ENCODE measurements around the gene ZFP36. TPM values are rescaled to one million over a fixed set of nuclear protein-coding genes. Genes with fewer than 3 reads are reported as not detected.

ZFP36 gene
- total RNA-seq, 1 experiment from 2014 or later: 414 TPM

DNA sequence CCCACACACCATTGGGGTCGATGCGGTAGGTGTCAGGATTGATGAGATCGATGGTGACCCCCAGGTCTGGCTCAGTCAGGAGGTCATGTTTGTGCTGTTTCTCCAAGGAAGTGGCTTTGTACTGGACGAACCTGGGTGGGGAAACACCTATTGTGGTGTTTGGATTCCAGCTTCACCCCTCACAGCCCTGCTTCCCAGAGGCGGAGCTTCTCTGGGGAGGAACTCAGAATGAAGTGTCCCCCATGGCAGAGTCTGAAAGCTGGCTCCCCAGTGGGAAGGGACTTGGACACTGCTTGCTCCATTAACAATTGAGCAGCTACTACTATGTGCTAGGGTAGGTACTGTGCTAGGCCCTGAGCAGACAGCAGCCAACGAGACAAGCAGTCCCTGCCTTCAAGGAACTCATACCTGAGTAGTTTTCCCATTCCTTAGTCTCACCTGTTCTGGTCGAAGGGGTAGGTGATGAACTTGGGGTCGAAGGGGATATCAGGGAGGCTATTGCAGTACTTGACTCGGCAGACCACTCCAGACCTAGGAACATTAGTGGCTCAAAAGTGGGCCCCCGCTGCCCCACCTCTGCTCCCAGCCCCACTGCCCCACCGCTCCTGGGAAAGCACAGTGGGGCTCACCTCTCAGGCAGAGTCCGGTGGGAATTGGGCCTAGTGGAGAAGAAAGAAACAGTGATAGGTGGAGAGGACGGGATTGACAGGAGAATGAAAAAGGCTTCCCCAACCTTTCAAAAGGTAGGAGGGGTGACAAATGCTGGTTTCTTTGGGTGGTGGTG is 16.8 kb upstream of the ZFP36 start:
- POLR2A ChIA-PET: interaction anchor here (0.5 to 6.4 kb wide), 19 partner anchors 8 to 444 kb away, joined by 3 to 145 read pairs (median 11); partner anchors contain the start of genes DYRK1B, PLEKHG2, RPS16 and SAMD4B
- intact Hi-C loops (cut with micrococcal nuclease; ENCODE audit: unreplicated experiment) (no loop called here), in situ Hi-C loops (cut with HindIII; ENCODE audit: low pct_unique_long_range_greater_than_20kb, low sequenced_read_pairs) (loop anchor here (5.0 to 10.0 kb wide), 8 partner anchors 37 to 902 kb away; partner anchors contain the start of gene LEUTX)
- H3K36me3 ChIP-seq (ENCODE audit: control insufficient read depth, insufficient read depth, low read length): peaks cover 59% of the 10 kb centered on the region
- BruUV-seq (replicated peaks): no TSS peak
- CTCF ChIA-PET: interaction anchor here (0.5 to 2.0 kb wide), 7 partner anchors 8 to 143 kb away, joined by 3 to 14 read pairs (median 4); partner anchors contain the start of genes EID2B and SAMD4B
- no peak for ATAC-seq
- no peak for TF ChIP-seq SIN3A (IDR thresholded peaks at IDR 0.05; ENCODE audit: borderline replicate concordance, insufficient read depth, low read depth, low read length)
- TF ChIP-seq, protein P1, sequence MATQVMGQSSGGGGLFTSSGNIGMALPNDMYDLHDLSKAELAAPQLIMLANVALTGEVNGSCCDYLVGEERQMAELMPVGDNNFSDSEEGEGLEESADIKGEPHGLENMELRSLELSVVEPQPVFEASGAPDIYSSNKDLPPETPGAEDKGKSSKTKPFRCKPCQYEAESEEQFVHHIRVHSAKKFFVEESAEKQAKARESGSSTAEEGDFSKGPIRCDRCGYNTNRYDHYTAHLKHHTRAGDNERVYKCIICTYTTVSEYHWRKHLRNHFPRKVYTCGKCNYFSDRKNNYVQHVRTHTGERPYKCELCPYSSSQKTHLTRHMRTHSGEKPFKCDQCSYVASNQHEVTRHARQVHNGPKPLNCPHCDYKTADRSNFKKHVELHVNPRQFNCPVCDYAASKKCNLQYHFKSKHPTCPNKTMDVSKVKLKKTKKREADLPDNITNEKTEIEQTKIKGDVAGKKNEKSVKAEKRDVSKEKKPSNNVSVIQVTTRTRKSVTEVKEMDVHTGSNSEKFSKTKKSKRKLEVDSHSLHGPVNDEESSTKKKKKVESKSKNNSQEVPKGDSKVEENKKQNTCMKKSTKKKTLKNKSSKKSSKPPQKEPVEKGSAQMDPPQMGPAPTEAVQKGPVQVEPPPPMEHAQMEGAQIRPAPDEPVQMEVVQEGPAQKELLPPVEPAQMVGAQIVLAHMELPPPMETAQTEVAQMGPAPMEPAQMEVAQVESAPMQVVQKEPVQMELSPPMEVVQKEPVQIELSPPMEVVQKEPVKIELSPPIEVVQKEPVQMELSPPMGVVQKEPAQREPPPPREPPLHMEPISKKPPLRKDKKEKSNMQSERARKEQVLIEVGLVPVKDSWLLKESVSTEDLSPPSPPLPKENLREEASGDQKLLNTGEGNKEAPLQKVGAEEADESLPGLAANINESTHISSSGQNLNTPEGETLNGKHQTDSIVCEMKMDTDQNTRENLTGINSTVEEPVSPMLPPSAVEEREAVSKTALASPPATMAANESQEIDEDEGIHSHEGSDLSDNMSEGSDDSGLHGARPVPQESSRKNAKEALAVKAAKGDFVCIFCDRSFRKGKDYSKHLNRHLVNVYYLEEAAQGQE (IDR thresholded peaks at IDR 0.05; ENCODE audit: insufficient read depth in 1 of 2, low read depth in 2 of 2, low read length in 1 of 2): no peak
- TF ChIP-seq, protein P2, sequence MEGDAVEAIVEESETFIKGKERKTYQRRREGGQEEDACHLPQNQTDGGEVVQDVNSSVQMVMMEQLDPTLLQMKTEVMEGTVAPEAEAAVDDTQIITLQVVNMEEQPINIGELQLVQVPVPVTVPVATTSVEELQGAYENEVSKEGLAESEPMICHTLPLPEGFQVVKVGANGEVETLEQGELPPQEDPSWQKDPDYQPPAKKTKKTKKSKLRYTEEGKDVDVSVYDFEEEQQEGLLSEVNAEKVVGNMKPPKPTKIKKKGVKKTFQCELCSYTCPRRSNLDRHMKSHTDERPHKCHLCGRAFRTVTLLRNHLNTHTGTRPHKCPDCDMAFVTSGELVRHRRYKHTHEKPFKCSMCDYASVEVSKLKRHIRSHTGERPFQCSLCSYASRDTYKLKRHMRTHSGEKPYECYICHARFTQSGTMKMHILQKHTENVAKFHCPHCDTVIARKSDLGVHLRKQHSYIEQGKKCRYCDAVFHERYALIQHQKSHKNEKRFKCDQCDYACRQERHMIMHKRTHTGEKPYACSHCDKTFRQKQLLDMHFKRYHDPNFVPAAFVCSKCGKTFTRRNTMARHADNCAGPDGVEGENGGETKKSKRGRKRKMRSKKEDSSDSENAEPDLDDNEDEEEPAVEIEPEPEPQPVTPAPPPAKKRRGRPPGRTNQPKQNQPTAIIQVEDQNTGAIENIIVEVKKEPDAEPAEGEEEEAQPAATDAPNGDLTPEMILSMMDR (IDR thresholded peaks at IDR 0.05): no peak
- no peak for TF ChIP-seq POLR2AphosphoS5 (IDR thresholded peaks at IDR 0.05; ENCODE audit: low read depth, low read length)
- no peak for TF ChIP-seq TCF7L2 (IDR thresholded peaks at IDR 0.05; ENCODE audit: low read depth, low read length)
- H3K9me3 ChIP-seq (ENCODE audit: control insufficient read depth, insufficient read depth, low read depth, low read length): no peaks in the 10 kb centered on the region
- H3K4me3 ChIP-seq (ENCODE audit: low read depth in 2 of 2, low read length in 2 of 2): peak overlapping the region; percentile 39 to 51
- no peak for DNase-seq (ENCODE audit: low read depth, low spot score)
- H3K27me3 ChIP-seq (ENCODE audit: control insufficient read depth, insufficient read depth, low read length): no peaks in the 10 kb centered on the region
- peak overlapping the region; percentile 86 for H3K27ac ChIP-seq (ENCODE audit: low read length)
- peaks cover 34% of the 10 kb centered on the region for H3K4me1 ChIP-seq (ENCODE audit: control insufficient read depth, insufficient read depth, low read length)

DNA sequence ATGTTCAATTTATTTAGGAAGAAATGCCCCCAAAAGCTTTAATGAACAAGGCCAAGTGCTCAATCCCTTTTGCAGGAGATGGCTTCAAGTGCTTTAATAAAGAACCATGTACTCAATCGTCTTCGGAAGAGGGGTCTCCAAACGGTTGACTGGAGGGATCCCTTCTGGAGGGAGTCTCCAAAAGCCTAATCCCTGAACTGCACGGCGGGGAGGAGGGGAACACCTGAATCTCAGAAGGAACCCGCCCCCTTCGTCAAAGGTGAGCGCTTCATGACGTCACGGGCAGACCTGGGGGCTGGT is 16.2 kb upstream of the ZFP36 start:
- no peak for TF ChIP-seq POLR2AphosphoS5 (IDR thresholded peaks at IDR 0.05; ENCODE audit: low read depth, low read length)
- TF ChIP-seq SIN3A (IDR thresholded peaks at IDR 0.05; ENCODE audit: borderline replicate concordance, insufficient read depth, low read depth, low read length): no peak
- TF ChIP-seq, protein P1 (IDR thresholded peaks at IDR 0.05; ENCODE audit: insufficient read depth in 1 of 2, low read depth in 2 of 2, low read length in 1 of 2): no peak
- no peak for TF ChIP-seq TCF7L2 (IDR thresholded peaks at IDR 0.05; ENCODE audit: low read depth, low read length)
- TF ChIP-seq, protein P2 (IDR thresholded peaks at IDR 0.05): no peak
- ChIA-PET POLR2A (interaction anchor here (0.6 to 6.4 kb wide), 32 partner anchors 8 to 894 kb away, joined by 3 to 145 read pairs (median 9); partner anchors contain the start of genes DYRK1B, PLEKHG2, PSMC4 and RPS16), CTCF (interaction anchor here (0.5 to 2.2 kb wide), 15 partner anchors 8 to 142 kb away, joined by 3 to 26 read pairs (median 5); partner anchors contain the start of genes EID2B, PLEKHG2, RPS16 and SAMD4B)
- Histone ChIP-seq H3K27me3 (ENCODE audit: control insufficient read depth, insufficient read depth, low read length) (no peaks in the 10 kb centered on the region), H3K36me3 (ENCODE audit: control insufficient read depth, insufficient read depth, low read length) (peaks cover 59% of the 10 kb centered on the region), H3K4me3 (ENCODE audit: low read depth in 2 of 2, low read length in 2 of 2) (peak overlapping the region; percentile 39 to 51), H3K27ac (ENCODE audit: low read length) (peak overlapping the region; percentile 86), H3K4me1 (ENCODE audit: control insufficient read depth, insufficient read depth, low read length) (peaks cover 28% of the 10 kb centered on the region), H3K9me3 (ENCODE audit: control insufficient read depth, insufficient read depth, low read depth, low read length) (no peaks in the 10 kb centered on the region)
- no peak; the same call in 1 of the 2 replicates for ATAC-seq
- in situ Hi-C loops (cut with HindIII; ENCODE audit: low pct_unique_long_range_greater_than_20kb, low sequenced_read_pairs): loop anchor here (5.0 to 10.0 kb wide), 8 partner anchors 37 to 902 kb away; partner anchors contain the start of gene LEUTX
- intact Hi-C loops (cut with micrococcal nuclease; ENCODE audit: unreplicated experiment): no loop called here
- no TSS peak for BruUV-seq (replicated peaks)
- no peak for DNase-seq (ENCODE audit: low read depth, low spot score)
